Adrenal gland (tissue), 12 donors: ENCODE data around the gene CDHR1. TPM values are rescaled to one million over a fixed set of nuclear protein-coding genes. Genes with fewer than 3 reads are reported as not detected.

Experiments used
- DNase-seq, 7 donors: peaks; one replicate each; pipeline ENCODE4 v3.0.0-alpha.2; 2019 to 2020
- H3K27ac ChIP-seq, 5 donors: fragments of 200-600 bp; sonication (generic) in 4 of 5; 1 replicate in 3 of 5; 2 replicates in 2 of 5; pipeline versions ENCODE4 v1.5.1 to v1.8.0; 2016 to 2020; ENCODE audit warnings: mild to moderate bottlenecking in 1 of 5
- H3K27me3 ChIP-seq: fragments of 200-600 bp; 2 replicates; pipeline ENCODE4 v1.8.0; 2021
- H3K36me3 ChIP-seq, 2 donors: fragments of 200-600 bp; replicated peaks in 1 of 2; 1 replicate in 1 of 2; 2 replicates in 1 of 2; pipeline versions ENCODE4 v1.5.1 to v1.8.0; 2018 to 2022
- H3K4me1 ChIP-seq, 2 donors: fragments of 200-600 bp; replicated peaks in 1 of 2; 1 replicate in 1 of 2; 2 replicates in 1 of 2; pipeline versions ENCODE4 v1.5.1 to v1.8.0; 2018 to 2021
- H3K4me3 ChIP-seq, 4 donors: fragments of 200-600 bp; sonication (generic) in 3 of 4; one replicate each; pipeline ENCODE4 v1.5.1; 2016 to 2018
- H3K9me3 ChIP-seq, 3 donors: fragments of 200-600 bp; sonication (generic) in 1 of 3; replicated peaks in 1 of 3; 1 replicate in 2 of 3; 2 replicates in 1 of 3; pipeline versions ENCODE4 v1.5.1 to v1.8.0; 2016 to 2021
- POLR2A ChIP-seq, 2 donors: fragments of 450-650 bp; IDR thresholded peaks; one replicate each; pipeline ENCODE4 v1.6.1; 2017; ENCODE audit warnings: antibody characterized with exemption in 2 of 2, mild to moderate bottlenecking in 2 of 2, moderate library complexity in 1 of 2
- WGBS, 4 donors: extraction: QIAGEN DNeasy Blood & Tissue Kit in 2 of 4; methylation state at CpG; one replicate each; pipeline versions ENCODE4 v1.1.5 to v1.1.7; 2013 to 2017; 5-methylcytosine and 5-hydroxymethylcytosine counted together
- intact Hi-C, 2 donors: fragments of 100-400 bp; cut with DNase I; formaldehyde crosslinking; loops; one replicate each; pipeline versions ENCODE4 v1.14.1 to v1.15.0; 2022 to 2023
- polyA plus RNA-seq, 3 donors: library from polyadenylated mRNA; stranded (reverse); fragments of 200-250 nt in 2 of 3; fragments of 350-450 nt in 1 of 3; fragmentation: Illumina TruSeq in 1 of 3; extraction: RNeasy Lipid Tissue Mini Kit (QIAGEN cat#74804) in 1 of 3; gene quantifications; one replicate each; pipeline ENCODE4 v1.2.3, GENCODE V29; 2013 to 2014
- total RNA-seq, 9 donors: library from RNA; depleted of rRNA in 4 of 9; stranded (reverse); fragments of >200 nt in 4 of 9; fragments of 120-200 nt in 1 of 9; fragmentation: NEBNext Ultra II Directional in 1 of 9; extraction: Animal tissue kit (Norgen Biotek cat#: 25700) in 1 of 9; gene quantifications; one replicate each; pipeline versions ENCODE4 v1.1.0 to v1.2.4, GENCODE V29; 2013 to 2023
- TF ChIP-seq, protein P1 (sequence below), 6 experiments: fragments of 450-650 bp in 4 of 6; fragments of 200-600 bp in 2 of 6; sonication (generic) in 1 of 6; IDR thresholded peaks; 1 replicate in 5 of 6; 2 replicates in 1 of 6; pipeline versions ENCODE4 v1.5.1 to v1.8.0; 2016 to 2021; ENCODE audit warnings: antibody characterized with exemption in 6 of 6, mild to moderate bottlenecking in 2 of 6, moderate library complexity in 1 of 6
- donor health status: healthy with polysubstance abuse.
- donor health status: Bipolar disorder and iron deficiency.
- donor health status: DM: yes; HTN: yes; CAD: no.
- donor health status: DM: no; HTN: no; CAD: no.
- donor health status: DM: no; HTN: no; CAD: no.
- donor health status: DM: yes; HTN: yes; CAD: no.

Gene CDHR1
- total and polyA plus RNA-seq, 12 donors = 0.09 to 7.7 (median 0.47) TPM

DNA sequence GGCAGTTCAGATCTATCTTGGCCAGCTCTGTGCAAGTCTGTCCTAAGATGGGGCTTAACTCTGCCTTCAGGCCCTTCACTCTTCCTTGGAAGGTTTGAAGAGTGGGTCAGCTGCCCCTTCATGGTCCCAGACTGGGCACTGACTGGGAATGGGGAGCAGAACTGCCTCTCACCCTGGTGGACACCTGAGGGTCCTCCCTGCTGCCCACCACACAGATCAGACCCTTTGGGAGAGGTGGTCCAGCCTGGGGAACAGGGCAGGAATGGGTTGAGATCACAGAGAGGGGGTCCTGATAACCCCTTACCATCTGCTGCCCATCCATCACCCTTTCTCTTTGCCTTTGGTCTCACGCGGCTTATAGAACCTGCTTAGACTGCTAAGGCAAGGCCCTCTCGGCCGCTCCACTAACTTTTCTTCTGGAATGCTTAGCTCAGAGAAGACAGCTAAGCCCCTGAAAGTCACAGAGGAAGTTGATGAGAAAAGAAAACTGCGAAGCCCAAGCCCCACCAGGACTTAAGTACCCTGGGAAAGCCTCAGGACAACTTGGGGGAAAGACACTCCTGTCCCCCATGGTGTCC lies 402 bp upstream of the CDHR1 start:
- intact Hi-C loops = no loop called here
- Histone ChIP-seq H3K9me3 (no peaks in the 10 kb centered on the region), H3K4me3 (peak overlapping the region in 2 of 4 donors; percentile 23 to 48), H3K36me3 (no peaks in the 10 kb centered on the region), H3K27ac (no peak overlapping the region), H3K4me1 (peaks cover 8% of the 10 kb centered on the region in 2 donors), H3K27me3 (peaks cover 24% of the 10 kb centered on the region)
- 21 to 40% (median 32%) methylated on average over 2 to 5 of the region's 5 CpGs for WGBS, 4 donors
- no peak for TF ChIP-seq POLR2A (IDR thresholded peaks at IDR 0.05)
- TF ChIP-seq, protein P1, sequence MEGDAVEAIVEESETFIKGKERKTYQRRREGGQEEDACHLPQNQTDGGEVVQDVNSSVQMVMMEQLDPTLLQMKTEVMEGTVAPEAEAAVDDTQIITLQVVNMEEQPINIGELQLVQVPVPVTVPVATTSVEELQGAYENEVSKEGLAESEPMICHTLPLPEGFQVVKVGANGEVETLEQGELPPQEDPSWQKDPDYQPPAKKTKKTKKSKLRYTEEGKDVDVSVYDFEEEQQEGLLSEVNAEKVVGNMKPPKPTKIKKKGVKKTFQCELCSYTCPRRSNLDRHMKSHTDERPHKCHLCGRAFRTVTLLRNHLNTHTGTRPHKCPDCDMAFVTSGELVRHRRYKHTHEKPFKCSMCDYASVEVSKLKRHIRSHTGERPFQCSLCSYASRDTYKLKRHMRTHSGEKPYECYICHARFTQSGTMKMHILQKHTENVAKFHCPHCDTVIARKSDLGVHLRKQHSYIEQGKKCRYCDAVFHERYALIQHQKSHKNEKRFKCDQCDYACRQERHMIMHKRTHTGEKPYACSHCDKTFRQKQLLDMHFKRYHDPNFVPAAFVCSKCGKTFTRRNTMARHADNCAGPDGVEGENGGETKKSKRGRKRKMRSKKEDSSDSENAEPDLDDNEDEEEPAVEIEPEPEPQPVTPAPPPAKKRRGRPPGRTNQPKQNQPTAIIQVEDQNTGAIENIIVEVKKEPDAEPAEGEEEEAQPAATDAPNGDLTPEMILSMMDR (IDR thresholded peaks at IDR 0.05) = no peak
- no peak for DNase-seq

DNA sequence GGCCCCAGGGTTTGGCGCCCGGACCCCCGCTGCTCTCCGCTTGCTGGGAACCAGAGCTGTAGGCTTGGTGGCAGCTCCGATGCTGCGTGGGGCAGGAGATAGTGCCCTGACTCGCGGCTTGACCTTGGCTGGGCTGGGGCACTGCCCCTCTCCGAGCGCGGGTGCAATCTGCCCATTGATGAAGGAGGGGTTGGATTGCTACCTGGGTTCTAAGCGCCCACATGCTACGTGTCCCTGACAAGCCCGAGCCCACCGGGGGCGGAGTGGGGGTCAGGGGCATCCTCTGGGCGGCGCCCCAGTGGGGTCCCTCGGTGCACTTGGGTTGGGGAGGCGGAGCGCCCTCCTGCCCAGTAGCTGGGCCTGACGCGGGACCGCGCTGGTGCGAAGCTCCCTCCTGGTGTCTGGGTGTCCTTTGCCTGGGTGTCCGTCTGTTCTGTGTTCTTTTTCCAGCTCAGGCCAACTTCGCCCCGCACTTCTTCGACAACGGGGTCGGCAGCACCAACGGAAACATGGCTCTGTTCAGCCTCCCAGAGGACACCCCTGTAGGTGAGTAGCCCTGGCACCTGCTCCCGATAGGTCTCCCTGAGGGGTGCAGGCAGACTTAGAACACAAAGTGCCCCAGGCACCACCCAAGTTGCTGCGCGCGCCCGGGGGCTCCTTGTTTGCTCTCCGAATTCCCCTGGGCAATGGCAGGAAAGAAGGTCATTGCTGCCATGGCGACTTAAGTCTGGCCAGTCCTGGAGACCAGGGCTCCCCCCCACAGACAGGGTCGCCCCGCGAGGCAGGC lies 900 bp downstream of the CDHR1 start:
- TF ChIP-seq, protein P1 (IDR thresholded peaks at IDR 0.05) = no peak
- TF ChIP-seq POLR2A (IDR thresholded peaks at IDR 0.05) = no peak
- Histone ChIP-seq H3K9me3 (no peaks in the 10 kb centered on the region), H3K4me3 (no peak overlapping the region), H3K36me3 (no peaks in the 10 kb centered on the region), H3K27me3 (peaks cover 24% of the 10 kb centered on the region), H3K4me1 (peaks cover 8% of the 10 kb centered on the region in 2 donors), H3K27ac (no peak overlapping the region)
- no peak for DNase-seq
- 16 to 49% (median 22%) methylated on average over 9 to 43 of the region's 43 CpGs for WGBS, 4 donors
- intact Hi-C loops = no loop called here

DNA sequence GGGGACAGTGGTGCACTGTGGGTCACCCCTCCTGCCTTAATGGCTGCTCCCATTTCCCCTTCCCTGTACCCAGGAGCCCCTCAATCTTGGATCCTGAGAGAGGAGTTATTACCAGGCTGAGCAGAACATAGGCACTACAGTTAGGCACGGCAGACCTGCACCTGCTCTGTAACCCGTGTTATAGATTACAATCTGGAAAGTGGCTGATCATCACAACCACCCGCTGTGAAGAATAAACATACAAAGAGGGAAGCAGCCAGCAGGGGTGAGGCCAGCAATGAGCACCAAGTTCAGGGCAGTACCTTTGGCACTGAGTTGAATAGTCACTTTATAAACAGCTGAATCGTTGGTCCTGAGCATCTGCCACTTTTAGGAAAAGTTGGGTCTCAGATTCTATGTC lies 1.7 kb downstream of the CDHR1 start:
- Histone ChIP-seq H3K27me3 (peaks cover 24% of the 10 kb centered on the region), H3K4me1 (peaks cover 8% of the 10 kb centered on the region in 2 donors), H3K4me3 (no peak overlapping the region), H3K36me3 (no peaks in the 10 kb centered on the region), H3K27ac (no peak overlapping the region), H3K9me3 (no peaks in the 10 kb centered on the region)
- no peak for DNase-seq
- WGBS, 4 donors = 46 to 67% (median 48%) methylated on average over 3 to 4 of the region's 4 CpGs
- TF ChIP-seq, protein P1 (IDR thresholded peaks at IDR 0.05) = no peak
- no peak for TF ChIP-seq POLR2A (IDR thresholded peaks at IDR 0.05)
- intact Hi-C loops = no loop called here

DNA sequence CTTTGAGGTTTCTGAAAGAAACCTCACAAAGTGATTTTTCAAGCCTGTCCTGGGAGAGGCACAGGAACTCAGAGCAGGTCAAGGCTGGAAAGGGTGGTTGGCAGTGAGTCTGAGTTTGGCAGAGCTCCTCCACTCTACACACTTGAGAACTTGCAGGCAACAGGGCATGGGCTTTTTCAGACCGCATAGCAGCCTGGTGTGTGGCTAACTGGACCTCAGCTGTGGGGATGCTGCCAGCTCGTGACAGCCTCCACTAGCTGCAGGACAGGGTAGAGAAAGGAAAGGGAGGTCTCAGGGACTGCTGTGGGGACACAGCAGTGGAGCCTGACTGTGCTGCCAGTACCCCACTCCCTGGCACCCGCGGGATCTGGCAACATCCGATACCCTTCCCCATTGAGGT lies 2.6 kb downstream of the CDHR1 start:
- intact Hi-C loops = no loop called here
- peaks cover 8% of the 10 kb centered on the region in 2 donors for H3K4me1 ChIP-seq
- H3K4me3 ChIP-seq = no peak overlapping the region
- peak in 2 of 7 donors; percentile 24 to 47 for DNase-seq
- WGBS, 4 donors = 44 to 73% (median 67%) methylated on average over 4 to 5 of the region's 5 CpGs
- H3K27ac ChIP-seq = no peak overlapping the region
- TF ChIP-seq, protein P1 (IDR thresholded peaks at IDR 0.05) = no peak
- TF ChIP-seq POLR2A (IDR thresholded peaks at IDR 0.05) = no peak
- H3K9me3 ChIP-seq = no peaks in the 10 kb centered on the region
- H3K36me3 ChIP-seq = no peaks in the 10 kb centered on the region
- H3K27me3 ChIP-seq = peaks cover 24% of the 10 kb centered on the region
